HCT116 (cell line): ENCODE data around the gene SBF1.

ENCODE experiments used
- ATF3 ChIP-seq: IDR thresholded peaks from 2 replicates; pipeline ENCODE4 v1.6.1; 2012
- CEBPB ChIP-seq: IDR thresholded peaks from 2 replicates; pipeline ENCODE4 v1.6.1; 2012; ENCODE audit warnings: low read depth
- CTCF ChIP-seq, 3 experiments: fragments of 200-600 bp in 1 of 3; sonication (generic) in 1 of 3; IDR thresholded peaks in 2 of 3; conservative IDR thresholded peaks in 1 of 3; 2 replicates each; pipeline ENCODE4 v1.5.1; 2012 to 2017; ENCODE audit warnings: low read depth in 2 of 3, low read length in 2 of 3, antibody characterized with exemption in 1 of 3, borderline replicate concordance in 1 of 3, control low read depth in 1 of 3, mild to moderate bottlenecking in 1 of 3, mixed read lengths in 1 of 3, mixed run types in 1 of 3, moderate library complexity in 1 of 3; ENCODE audit not compliant: insufficient read depth in 1 of 3
- EGR1 ChIP-seq: IDR thresholded peaks from 2 replicates; pipeline ENCODE4 v1.6.1; 2012; ENCODE audit warnings: low read depth
- EZH2 ChIP-seq: fragments of 200-600 bp; sonication (generic); IDR thresholded peaks from 2 replicates; pipeline ENCODE4 v1.6.1; 2017; ENCODE audit warnings: antibody characterized with exemption, mixed run types
- FOSL1 ChIP-seq: IDR thresholded peaks from 2 replicates; pipeline ENCODE4 v1.6.1; 2012; ENCODE audit warnings: low read depth
- POLR2AphosphoS5 ChIP-seq: IDR thresholded peaks from 2 replicates; pipeline ENCODE4 v1.6.1; 2011; ENCODE audit warnings: mild to moderate bottlenecking, low read depth, low read length, moderate library complexity
- TCF7L2 ChIP-seq: IDR thresholded peaks from 2 replicates; pipeline ENCODE4 v1.7.0; 2011; ENCODE audit warnings: borderline replicate concordance, inconsistent platforms; ENCODE audit not compliant: insufficient read depth, insufficient read length; ENCODE audit errors: extremely low read depth
- ZBTB33 ChIP-seq: IDR thresholded peaks from 2 replicates; pipeline ENCODE4 v1.6.1; 2011; ENCODE audit warnings: mild to moderate bottlenecking, low read length, moderate library complexity; ENCODE audit not compliant: insufficient replicate concordance; ENCODE audit errors: extremely low read depth

- TF ChIP-seq CTCF (IDR thresholded peaks at IDR 0.05 in 2 of 3, conservative IDR thresholded peaks at IDR 0.05 in 1 of 3; ENCODE audit: borderline replicate concordance in 1 of 3, insufficient read depth in 1 of 3, low read depth in 2 of 3, low read length in 2 of 3) (no peak), POLR2AphosphoS5 (no peak), EGR1 (no peak), TCF7L2 (no peak), FOSL1 (no peak), CEBPB (no peak), ATF3 (no peak), EZH2 (no peak), ZBTB33 (no peak)
These were observed 28.0 kb upstream of the SBF1 start for GRCh38 chr22:50502628-50503474.
